NCI-H2107 treated with DMSO at 0.1 percent for 48 hours (cell line): Measurements from ENCODE around the gene VPS8.
"Not testable (repeated sequence)": the region's sequence is repeated elsewhere in the genome, so short reads cannot be mapped to it uniquely, and the experiment has no call there.

Source experiments
- DNase-seq: peaks from one replicate; lab custom pipeline; 2025; ENCODE audit not compliant: unreplicated experiment; lab: John Stamatoyannopoulos, UW

VPS8 gene

DNA sequence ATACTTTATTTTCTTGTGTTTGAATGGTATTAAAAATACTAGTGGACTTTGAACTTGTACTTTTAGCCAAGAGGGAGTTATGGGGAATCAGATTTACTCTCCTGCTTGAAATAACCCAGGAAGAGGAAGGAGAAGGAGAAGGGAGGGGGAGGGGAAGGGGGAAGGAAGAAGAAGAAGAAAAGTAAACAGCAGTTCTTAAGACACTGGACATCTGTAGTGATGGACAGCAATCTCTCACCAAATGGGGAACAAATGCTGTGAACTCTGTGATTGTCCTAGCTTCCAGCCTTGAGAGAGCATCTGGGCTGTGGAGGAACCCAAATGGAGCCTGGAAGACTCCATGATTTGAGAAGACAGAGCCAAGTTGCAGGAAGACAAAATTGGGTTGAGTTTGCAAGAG, 52.0 kb downstream of the VPS8 start:
- DNase-seq: no peak

DNA sequence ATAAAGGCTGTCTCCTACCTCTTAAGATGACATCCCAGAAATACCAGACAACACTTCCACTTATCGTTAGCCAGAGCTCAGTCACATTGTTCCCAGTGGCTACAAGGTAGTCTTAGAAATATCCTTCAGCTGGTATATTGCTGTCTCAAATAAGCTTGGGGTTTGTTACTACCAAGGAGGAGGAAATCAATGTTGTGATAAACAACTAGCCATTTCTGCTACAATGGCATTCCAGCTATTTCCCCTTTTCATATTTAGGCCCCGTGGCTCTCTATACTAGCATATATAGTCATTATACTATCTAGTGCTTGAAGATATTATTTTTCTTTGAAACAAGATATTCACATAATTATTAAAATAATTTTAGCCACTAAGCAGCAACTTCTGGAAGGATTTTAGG, 56.5 kb downstream of the VPS8 start:
- no peak for DNase-seq

DNA sequence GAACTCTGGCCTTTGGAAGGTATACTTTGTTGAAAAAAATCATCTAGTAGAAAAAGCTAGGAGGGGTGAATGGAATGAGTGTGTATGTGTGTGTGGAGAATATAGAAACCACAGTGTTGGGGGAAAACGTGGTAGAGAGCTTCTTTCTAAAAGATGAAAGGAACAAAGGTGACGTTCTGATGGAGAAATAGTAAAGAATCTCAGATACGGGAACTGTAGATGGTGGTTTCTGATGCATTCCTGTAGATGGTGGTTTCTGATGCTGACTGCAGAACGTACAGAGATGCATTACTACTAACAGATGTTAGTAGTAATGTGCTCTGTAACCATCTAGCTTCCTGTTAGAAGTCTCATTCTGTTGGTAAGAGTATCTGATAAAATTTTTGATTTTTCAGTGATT, 60.2 kb downstream of the VPS8 start:
- DNase-seq: no peak

DNA sequence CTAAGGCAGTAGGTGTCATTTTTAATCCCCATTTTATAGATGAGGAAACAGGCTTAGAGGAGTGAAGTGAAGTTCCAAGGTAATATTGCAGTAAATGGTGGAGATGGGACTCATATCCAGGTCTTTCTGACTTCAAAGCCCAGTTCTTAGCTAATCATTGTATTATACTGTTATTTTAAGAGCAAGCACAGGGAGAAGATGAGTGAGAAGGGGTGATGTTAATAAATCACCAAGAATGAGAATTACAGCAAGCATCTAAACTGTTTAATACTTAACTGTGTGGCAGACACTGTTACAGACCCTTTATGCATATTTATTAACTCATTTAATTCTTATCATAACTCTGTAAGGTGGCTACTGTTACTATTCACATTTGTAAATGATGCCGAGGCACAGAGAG, 61.2 kb downstream of the VPS8 start:
- no peak for DNase-seq

DNA sequence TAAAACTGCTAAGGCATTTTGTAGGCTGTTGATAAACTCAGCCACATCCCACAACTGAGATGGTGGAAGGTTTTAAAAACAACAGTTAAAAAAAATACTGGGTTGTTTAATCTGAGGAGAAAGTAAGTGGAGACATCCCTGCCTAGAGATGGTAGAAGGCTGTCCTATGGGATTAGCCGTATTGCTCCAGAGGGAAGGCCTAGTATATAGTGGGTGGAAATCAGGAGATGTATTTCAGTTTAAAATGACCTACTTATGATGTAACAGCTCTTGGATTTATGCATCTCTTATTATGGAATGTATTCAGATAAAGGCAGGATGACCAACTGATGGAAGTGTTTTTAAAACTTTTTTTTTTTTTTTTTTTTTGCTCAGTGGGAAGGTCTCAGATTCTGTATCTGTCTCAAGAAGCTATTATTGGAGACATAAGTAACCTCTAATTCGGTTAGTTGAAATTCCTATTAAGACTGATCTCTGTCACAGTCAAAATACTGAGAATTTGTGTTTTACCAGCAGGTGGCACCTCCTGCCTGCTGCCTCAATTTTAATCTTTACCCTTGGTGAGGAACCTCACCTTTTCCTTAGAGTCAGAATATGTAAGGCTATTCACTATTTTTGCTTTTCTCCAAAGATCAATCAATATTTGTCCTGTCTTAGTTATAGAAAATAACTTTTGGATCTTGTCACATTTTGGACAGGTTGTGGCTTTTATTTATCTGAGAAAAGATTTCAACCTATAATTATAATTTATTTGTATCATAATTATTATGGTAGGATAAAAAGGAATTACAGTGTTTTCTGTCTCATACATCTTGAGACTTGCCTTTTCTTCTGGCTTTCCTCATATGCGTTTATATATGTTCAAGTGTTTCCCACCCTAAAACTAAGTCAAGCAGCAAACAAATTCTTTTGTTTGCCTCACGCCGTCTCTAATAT, 63.0 kb downstream of the VPS8 start:
- peak; percentile 77 for DNase-seq

DNA sequence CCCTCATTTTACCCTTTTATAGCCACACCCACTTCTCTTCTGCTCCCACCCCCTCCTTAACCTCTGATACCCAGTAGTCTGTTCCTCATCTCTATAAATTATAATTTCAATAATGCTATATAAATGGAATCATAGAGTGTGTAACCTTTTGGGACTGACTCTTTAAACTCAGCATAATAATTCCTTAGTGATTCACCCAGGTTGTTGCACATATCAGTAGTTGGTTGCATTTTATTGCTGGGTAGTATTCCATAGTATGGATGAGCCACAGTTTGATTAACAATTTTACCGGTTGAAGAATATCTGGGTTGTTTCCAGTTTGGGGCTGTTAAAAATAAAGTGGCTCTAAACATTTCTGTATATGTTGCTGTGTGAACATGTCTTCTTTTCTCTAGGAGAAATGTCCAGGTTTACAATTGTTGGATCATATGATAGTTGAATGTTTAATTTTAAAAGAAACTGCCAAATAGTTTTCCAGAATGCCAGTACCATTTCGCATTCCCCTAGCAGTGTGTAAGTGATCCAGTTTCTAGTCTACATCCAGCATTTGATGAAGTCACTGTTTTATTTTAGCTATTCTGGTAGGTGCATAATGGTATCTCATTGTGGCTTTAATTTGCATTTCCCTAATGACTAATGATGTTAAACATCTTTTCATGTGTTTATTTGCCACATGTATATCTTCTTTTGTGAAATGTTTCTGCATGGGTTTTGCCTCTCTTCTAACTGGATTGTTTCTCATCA, 68.5 kb downstream of the VPS8 start:
- DNase-seq: no peak

DNA sequence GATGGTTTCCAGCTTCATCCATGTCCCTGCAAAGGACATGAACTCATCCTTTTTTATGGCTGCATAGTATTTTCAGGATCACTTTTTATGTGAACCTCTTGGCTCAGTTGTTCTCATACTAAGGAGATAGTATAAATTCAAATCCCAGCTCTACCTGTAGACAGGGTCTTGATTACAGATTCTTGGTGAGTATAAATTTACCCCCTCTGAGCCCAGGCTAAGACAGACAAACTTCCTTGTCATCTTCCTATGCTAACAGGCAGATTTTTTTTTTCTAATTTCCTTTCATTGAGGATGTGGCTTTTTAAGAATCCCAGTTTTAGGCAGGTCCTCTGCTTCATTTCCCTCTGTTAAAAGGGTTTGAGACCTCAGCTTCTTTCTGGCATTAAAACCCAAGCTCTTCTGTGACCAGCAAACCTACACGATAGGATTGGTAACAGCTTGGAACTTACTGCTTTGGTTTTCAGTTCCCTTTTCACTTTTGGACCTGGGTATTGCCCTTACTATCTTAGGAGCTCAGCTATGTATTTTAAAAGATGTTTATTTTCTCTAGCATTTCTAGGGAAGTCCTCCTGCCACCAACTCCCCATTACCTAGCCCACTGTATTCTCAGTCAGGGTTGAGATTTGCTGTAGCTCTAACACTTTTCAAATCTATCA, 72.5 kb downstream of the VPS8 start:
- no peak for DNase-seq

DNA sequence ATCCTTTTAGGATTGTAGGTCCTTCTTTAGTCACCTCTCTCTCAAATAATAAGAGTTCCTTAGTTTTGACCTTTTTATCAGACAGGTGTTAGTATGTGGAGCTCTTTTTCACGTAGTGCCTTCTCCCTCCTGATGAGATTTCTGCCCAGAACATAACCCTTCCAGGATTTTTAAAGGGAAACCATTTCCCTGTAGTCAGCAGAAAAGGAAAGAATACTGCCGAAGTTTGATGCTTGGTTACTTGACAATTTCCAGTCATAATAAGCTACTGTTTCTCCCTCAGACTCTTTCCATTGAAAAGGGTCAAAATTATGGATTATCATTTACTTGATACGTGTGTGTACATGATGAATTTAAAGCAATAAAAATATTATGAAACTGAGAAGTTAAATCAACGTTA, 73.1 kb downstream of the VPS8 start:
- DNase-seq: no peak

DNA sequence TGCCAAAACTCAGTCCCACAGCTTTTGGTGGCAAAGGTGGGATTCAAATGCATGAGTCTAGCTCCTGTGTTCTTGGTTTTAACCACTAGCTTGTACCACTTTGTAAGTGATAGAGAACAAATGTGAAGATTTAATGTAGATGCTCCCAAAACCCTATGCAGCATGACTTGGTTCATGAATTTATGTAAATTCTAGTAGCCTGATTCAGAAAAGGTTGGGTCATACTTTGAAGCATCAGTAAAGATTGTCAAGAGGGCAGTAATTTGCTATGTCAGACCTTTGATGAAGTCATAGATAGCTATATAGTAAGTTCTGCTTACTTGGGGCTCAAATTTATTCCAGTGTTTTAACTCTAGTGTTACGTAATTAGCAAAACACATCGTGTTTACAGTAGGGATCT, 75.6 kb downstream of the VPS8 start:
- DNase-seq: no peak

DNA sequence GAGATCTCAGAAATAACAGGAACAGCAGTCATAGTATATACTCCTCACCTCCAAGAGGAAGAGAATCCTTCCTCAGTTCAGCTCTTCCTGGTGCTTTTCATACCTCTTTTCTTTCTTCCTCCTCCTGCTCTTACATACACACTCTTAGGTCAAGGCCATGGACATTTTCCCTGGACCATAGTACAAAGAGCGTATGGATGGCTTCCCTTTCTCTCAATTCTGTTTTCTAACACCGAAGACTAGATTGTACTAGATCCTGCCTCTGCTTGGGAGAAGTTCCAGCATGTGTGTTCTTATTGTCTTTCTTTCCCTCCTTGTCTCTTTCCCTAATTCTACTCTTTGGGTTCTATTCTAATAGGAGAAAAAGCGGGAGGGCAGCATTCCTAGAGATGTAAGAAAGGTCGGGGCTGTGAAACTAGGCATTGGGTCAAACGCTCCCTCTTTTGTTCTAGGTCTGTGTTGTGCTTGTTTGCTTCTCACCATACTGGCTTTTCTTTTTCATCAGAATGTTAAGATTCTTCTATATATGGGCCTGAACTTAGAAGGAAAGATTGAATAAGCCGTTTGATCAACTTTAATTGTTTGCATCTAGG, 77.4 kb downstream of the VPS8 start:
- DNase-seq: no peak

DNA sequence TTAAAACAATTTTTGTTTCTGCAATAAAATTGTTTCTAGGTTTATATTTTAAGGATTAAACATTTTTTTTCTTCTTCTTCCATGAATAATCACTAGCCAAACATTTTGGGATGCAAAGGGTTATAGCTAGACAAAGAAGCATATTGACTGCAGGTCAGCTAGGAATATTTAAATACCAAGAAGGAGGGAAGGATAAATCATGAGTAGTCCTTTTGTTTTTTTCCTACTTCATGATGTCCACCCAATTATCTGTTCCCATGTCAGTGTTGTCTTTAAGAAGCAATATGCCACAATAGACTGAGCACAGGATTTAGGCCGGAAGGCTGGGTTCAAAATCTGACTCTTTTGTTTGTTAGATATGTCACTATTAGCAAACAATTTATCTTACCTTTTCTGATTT, 82.1 kb downstream of the VPS8 start:
- no peak for DNase-seq

DNA sequence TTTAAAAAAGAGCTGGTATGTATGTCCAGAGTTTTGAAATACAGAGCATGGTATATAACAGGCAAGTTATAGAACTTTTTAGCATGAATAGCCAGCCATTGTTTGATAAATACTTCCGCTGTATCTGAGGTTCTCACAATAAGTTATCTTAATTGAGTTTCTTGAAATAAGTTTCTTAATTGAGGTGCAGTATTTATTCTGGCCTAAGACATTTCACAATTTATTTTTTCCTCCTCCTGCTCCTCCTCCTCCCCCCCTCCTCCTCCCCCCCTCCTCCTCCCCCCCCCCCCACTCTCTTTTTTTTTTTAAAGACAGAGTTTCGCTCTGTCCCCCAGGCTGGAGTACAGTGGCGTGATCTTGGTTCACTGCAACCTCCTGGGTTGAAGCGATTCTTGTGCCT, 83.4 kb downstream of the VPS8 start:
- DNase-seq: no peak

DNA sequence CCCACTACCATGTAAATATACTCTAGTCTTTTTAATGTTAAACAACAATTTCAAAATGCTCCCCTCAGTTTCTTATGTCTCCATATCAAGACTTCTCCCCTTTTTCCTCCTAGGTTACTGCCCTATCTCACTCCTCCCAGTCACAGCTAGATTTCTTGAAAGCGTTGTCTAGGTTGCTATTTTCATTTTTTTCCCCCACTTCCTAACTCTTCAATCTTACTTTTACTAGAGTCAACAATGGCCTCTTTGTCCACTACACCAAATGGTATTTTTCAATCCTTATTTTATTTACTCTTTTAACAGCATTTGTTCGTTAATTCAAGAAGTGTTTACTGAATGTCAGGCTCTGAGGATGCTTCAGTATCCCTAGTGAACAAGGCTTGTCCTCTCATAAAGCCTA, 84.4 kb downstream of the VPS8 start:
- DNase-seq: no peak

DNA sequence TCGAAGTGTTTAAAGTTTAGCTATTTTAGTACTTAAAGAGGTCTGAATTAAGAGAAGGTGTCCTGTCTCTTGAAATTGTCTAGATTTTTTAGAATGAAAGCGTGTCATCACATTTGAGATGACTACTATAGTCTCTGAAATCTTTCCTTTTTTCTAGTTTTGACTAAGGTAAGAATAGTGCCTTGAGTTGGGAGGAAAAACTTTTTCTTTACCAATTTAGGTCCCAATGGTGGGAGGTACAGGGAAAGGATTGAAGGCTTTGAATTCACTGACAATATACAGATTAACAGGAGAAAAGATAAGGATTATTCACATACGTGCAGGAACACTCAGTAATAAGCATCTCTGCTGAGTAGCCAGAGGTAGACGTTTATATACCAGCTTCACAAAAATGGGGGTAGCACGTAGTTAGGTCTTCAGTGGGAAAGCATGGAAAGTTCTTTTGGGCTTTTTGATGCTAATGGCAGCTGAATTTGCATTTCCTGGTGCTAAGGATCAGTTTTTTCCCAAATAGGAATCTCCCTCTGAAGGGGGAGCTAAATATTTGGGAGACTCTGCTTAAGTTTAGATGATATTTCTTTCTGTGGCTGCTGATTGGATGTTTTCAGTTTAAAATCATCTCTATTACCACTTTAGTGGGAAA, 88.1 kb downstream of the VPS8 start:
- no peak for DNase-seq

DNA sequence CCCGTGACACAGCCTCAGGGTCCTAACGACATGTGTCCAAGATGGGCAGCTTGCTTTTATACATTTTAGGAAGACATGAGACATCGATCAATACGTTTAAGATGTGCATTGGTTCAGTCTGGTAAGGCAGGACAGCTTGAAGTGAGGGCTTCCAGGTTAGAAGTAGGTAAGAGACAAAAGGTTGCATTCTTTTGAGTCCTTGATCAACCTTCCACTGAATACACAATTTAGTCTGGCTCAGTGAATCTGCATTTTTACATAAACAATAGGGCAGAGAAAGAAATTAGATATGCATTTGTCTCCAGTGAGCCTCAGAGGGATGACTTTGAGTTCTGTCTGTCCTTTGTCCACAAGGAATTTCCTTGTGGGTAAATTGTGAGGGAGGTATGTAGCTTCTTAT, 95.1 kb downstream of the VPS8 start:
- not testable (repeated sequence) for DNase-seq

DNA sequence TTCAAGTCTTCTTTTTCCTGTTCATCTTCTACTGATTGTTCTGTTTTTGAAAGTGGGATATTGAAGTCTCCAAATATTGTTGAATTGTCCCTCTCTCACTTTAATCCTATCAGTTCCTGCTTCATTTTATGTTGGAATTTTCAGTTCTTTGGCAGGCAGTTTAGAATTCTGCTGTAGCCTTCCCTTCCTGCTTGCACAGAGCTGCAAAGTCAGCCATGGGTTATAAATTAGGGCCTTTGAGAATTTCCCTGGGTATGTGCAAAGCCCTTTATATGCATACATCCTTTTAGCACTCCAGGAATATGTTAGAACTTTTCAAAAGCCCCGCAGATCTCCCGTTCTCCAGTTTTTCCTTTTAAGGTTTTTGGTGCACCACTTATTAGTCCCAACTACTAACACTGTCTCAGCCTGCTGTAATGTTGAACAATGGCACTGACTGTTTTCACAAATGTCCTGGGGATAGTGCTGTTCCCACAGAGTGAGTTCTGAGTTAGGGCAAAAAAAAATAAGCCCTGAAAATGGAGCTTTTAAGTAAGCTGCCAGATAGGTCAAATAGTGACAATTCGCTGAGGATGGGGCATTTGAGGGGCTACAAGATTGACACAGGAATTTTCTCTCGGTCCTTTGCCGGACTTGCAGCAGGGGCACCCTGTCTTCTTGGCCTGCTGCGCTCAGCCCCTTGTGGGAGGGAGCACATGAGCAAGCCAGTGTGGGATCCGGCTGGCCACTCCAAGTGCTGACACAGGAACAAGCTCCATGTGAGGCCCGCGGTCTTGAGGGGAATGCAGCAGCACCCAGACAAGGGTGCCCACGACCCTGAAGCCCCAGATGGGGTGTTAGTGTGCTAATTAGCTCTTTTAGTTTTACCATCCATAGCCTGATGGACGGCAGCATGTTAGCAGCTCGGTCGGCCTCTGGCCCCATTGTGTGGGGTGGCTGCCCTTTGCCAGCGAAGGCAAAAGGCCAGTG, 96.0 kb downstream of the VPS8 start:
- DNase-seq: no peak

DNA sequence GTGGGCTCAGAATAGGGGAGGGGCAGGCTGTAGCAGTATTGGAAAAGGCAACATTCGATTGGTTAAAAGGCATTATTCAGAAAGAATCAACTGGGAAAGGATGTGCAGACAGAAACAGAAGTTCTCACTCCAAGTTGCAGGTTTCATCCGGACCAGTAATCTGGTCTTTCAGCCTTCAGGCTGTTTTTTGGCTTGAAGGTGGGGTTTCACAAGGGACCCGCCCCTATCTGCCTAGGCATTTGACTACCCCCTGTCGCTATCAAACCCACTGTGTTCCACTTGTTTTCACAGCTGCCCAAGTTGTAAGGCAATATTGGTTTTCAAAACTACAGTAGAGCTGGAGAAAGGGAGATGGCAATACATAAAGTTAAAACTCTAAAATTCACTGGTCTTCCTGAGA, 96.9 kb downstream of the VPS8 start:
- no peak for DNase-seq

DNA sequence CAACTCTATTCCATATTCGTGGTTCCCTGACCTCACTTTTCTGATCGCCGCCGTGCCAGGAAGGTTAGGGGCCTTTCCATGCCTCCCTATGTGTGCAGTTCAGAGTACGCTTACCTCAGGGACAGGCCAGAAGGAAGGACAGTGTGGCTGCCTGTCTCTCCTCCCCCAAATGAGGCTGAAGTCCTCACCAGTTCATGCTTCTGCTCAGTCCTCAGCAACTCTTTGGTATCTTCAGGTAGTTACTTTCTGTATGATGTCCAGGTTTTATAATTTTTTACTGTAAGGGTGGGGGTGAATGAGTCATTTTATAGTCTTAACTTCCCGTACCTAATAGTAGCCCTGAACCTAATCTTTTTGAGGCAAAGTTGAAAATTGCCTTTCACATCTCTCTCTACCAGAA, 98.7 kb downstream of the VPS8 start:
- no peak for DNase-seq

DNA sequence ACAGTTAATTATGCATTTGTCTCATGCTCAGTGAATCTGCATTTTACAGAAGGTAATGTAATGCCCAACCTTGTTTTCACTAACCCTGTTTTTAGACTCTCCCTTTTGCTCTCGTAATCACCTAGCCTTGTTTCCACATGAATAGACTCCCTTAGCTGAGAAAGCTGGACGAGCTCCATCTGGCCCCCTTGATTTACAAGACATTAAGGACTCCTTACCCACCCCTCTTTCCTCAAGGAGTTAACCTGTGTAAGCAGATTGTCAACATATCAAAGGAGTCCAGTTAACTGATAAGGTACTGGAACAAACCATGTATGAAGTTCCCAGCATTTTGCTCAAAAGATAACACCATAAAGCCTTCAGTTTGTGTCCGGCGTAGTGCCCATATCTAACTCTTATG, 99.6 kb downstream of the VPS8 start:
- DNase-seq: no peak

DNA sequence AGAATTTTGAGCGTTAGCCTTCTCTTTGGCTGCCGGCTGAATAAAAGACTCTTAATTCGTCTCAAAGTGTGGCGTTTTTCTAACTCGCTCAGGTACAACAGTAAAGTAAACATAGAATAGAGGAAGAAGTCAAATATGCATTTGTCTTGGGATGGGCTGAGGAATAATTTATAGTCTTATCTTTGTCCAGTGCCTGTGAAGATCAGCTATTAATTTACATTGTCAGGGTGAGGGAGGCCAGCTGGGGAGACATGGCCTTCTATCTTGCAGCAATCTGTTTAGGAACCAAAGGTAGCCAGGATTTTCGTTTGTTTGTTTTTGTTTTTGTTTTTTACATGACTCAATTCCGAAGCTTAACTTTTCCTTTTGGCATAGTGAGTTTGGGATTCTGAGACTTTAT, 100.2 kb downstream of the VPS8 start:
- DNase-seq: no peak
